ENCODE results near the gene RPGRIP1L. TPM values are rescaled to one million over a fixed set of nuclear protein-coding genes. Genes with fewer than 3 reads are reported as not detected.

Gene RPGRIP1L
- total RNA-seq, 1 donor from 2014 or later, result 4.4 TPM

DNA sequence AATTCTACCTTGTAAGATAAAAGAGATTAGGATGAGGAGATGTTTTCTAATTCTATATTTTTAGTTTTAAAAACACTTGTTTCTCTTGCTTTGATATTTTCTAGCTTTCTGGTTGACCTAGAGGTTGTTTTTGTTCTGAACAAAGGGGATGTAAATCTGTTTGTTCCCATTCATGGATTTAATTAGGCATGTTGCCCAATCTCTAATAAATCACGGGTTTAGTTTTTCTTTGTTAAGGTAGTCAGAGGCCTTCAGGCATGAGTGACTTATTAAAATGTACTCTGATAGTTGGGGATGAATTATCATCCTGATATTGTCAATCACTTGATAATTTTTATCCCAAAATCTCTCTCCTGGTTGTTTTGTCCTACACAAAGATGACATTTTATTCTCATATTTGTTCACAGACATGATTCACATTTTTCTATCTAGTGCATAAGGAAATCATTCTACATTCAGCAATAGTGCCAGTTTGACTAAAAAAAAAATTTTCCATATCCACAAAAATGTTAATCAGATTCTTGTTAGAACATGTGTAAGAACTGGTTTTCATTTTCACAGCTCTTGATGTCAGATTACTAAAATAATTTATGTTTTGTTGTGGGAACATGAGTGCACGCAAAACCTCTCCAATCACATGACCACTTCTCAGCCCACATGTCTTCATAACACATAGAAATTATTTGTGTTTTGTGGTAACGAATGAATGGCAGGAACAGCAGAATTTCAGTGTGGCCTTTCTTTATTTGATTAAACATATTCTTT, 105.0 kb downstream of the RPGRIP1L start:
- TF ChIP-seq POLR2A (IDR thresholded peaks at IDR 0.05) (no peak), POLR2AphosphoS5 (IDR thresholded peaks at IDR 0.05; ENCODE audit: insufficient read depth in 1 of 2, low read depth in 1 of 2) (no peak)
- TF ChIP-seq, protein P1, sequence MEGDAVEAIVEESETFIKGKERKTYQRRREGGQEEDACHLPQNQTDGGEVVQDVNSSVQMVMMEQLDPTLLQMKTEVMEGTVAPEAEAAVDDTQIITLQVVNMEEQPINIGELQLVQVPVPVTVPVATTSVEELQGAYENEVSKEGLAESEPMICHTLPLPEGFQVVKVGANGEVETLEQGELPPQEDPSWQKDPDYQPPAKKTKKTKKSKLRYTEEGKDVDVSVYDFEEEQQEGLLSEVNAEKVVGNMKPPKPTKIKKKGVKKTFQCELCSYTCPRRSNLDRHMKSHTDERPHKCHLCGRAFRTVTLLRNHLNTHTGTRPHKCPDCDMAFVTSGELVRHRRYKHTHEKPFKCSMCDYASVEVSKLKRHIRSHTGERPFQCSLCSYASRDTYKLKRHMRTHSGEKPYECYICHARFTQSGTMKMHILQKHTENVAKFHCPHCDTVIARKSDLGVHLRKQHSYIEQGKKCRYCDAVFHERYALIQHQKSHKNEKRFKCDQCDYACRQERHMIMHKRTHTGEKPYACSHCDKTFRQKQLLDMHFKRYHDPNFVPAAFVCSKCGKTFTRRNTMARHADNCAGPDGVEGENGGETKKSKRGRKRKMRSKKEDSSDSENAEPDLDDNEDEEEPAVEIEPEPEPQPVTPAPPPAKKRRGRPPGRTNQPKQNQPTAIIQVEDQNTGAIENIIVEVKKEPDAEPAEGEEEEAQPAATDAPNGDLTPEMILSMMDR (IDR thresholded peaks at IDR 0.05), result no peak
- Histone ChIP-seq H3K4me3 (no peak overlapping the region), H3K36me3 (no peaks in the 10 kb centered on the region), H3K27me3 (no peaks in the 10 kb centered on the region), H3K27ac (no peak overlapping the region), H3K9me3 (no peaks in the 10 kb centered on the region), H3K4me1 (peaks cover 14% of the 10 kb centered on the region)
- intact Hi-C loops (cut with DNase I), result no loop called here
- no peak for DNase-seq (ENCODE audit: extremely low spot score in 2 of 2)

DNA sequence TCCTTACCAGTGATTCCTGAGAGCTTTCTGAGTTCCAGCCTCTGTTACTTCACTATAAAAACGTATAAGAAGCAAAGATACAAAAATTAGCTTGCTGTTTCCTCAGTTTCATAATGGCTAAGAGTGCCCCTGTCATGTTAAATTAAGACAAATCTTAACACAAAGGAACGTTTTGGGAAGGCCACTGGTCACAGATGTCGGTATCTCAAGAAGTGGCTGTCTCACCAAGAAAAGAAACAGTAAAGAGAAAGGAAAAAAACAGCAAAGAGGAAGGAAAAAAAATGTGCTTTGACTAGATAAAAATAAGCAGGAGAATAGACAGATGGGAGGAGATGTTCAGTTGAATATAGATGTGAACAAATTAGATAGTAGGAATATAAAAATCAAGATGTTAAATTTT, 105.9 kb downstream of the RPGRIP1L start:
- intact Hi-C loops (cut with DNase I), result no loop called here
- no peak for DNase-seq (ENCODE audit: extremely low spot score in 2 of 2)
- no peak overlapping the region for H3K27ac ChIP-seq
- H3K4me1 ChIP-seq, result peaks cover 14% of the 10 kb centered on the region
- H3K27me3 ChIP-seq, result no peaks in the 10 kb centered on the region
- H3K36me3 ChIP-seq, result no peaks in the 10 kb centered on the region
- TF ChIP-seq POLR2A (IDR thresholded peaks at IDR 0.05), result no peak
- TF ChIP-seq POLR2AphosphoS5 (IDR thresholded peaks at IDR 0.05; ENCODE audit: insufficient read depth in 1 of 2, low read depth in 1 of 2), result no peak
- TF ChIP-seq, protein P1 (IDR thresholded peaks at IDR 0.05), result no peak
- H3K9me3 ChIP-seq, result no peaks in the 10 kb centered on the region
- H3K4me3 ChIP-seq, result no peak overlapping the region

DNA sequence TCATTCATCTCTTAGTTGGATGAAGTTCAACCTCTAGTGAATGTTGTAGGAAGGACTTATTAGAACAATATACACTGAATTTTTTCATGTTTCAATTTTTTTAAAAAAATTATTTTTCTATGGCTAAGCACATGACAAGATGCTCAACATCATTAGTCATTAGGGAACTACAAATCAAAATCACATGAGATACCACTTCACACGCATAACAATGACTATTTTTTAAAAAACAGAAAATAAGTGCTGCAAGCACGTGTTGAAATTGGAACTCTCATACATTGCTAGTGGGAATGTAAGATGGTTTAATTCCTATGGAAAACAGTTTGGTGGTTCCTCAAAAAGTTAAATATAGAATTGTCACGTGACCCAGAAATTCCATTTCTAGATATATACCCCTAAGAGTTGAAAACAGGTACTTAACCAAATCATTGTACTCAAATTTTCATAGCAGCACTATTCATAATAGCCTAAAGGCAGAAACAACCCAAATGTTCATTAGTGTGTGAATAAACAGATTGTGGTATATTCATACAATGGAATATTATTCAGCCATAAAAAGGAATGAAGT, 115.5 kb downstream of the RPGRIP1L start:
- TF ChIP-seq POLR2A (IDR thresholded peaks at IDR 0.05), result no peak
- no peak for TF ChIP-seq POLR2AphosphoS5 (IDR thresholded peaks at IDR 0.05; ENCODE audit: insufficient read depth in 1 of 2, low read depth in 1 of 2)
- TF ChIP-seq, protein P1 (IDR thresholded peaks at IDR 0.05), result no peak
- H3K27ac ChIP-seq, result no peak overlapping the region
- H3K9me3 ChIP-seq, result no peaks in the 10 kb centered on the region
- intact Hi-C loops (cut with DNase I), result no loop called here
- H3K36me3 ChIP-seq, result no peaks in the 10 kb centered on the region
- H3K4me1 ChIP-seq, result no peaks in the 10 kb centered on the region
- no peak overlapping the region for H3K4me3 ChIP-seq
- H3K27me3 ChIP-seq, result no peaks in the 10 kb centered on the region
- DNase-seq (ENCODE audit: extremely low spot score in 2 of 2), result no peak

DNA sequence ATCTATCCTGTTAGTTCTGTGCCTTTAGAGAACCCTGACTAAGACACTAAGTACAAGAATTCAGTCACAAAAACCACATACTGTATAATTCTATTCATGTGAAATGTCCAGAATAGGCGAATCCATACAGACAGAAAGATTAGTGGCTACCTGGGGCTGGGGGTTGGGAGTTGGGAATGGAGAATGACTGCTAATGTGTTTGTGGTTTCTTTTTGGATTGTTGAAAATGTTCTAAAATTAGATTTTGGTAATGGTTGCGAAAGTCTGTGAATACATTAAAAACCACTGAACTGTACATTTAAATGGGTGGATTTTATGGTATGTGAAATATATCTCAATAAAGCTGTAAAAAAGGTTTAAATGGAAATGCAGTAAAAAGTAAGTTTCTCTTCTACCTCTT, 120.3 kb downstream of the RPGRIP1L start:
- Histone ChIP-seq H3K27ac (no peak overlapping the region), H3K4me3 (no peak overlapping the region), H3K27me3 (no peaks in the 10 kb centered on the region), H3K4me1 (no peaks in the 10 kb centered on the region), H3K36me3 (no peaks in the 10 kb centered on the region), H3K9me3 (no peaks in the 10 kb centered on the region)
- DNase-seq (ENCODE audit: extremely low spot score in 2 of 2), result no peak
- intact Hi-C loops (cut with DNase I), result no loop called here
- no peak for TF ChIP-seq POLR2AphosphoS5 (IDR thresholded peaks at IDR 0.05; ENCODE audit: insufficient read depth in 1 of 2, low read depth in 1 of 2)
- no peak for TF ChIP-seq POLR2A (IDR thresholded peaks at IDR 0.05)
- TF ChIP-seq, protein P1 (IDR thresholded peaks at IDR 0.05), result no peak

DNA sequence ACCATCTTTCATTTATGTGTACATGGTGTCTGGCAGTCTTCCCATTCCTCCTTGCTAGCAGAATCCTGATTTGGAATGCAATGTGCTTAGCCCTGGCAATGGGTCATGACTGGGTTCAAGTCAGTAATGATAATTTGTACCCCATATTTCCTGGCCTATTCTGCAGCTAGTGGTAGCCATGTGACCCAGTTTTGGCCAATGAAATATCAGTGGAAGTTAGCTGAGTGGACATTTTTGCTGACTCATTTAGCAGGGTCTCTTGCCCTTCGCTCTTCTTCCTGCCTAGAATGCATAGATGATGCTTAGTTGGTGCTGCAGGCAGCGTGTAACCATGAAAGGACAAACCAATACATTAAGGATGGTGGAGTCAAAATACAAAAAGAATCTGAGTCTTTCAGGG, 121.9 kb downstream of the RPGRIP1L start:
- Histone ChIP-seq H3K9me3 (no peaks in the 10 kb centered on the region), H3K4me3 (no peak overlapping the region), H3K27ac (no peak overlapping the region), H3K36me3 (no peaks in the 10 kb centered on the region), H3K27me3 (no peaks in the 10 kb centered on the region), H3K4me1 (no peaks in the 10 kb centered on the region)
- no peak for TF ChIP-seq POLR2AphosphoS5 (IDR thresholded peaks at IDR 0.05; ENCODE audit: insufficient read depth in 1 of 2, low read depth in 1 of 2)
- no peak for TF ChIP-seq POLR2A (IDR thresholded peaks at IDR 0.05)
- TF ChIP-seq, protein P1 (IDR thresholded peaks at IDR 0.05), result no peak
- intact Hi-C loops (cut with DNase I), result no loop called here
- DNase-seq (ENCODE audit: extremely low spot score in 2 of 2), result no peak
